HUES6 (cell line): ENCODE results near the gene MICAL1.

Experiments
- H3K27ac ChIP-seq: 2 replicates; pipeline ENCODE4 v1.7.0; 2013; ENCODE audit warnings: low read depth, mild to moderate bottlenecking, low read length, inconsistent platforms
- H3K27me3 ChIP-seq: 2 replicates; pipeline ENCODE4 v1.6.1; 2013; ENCODE audit warnings: low read length; ENCODE audit not compliant: control insufficient read depth, insufficient read depth
- H3K36me3 ChIP-seq: 2 replicates; pipeline ENCODE4 v1.6.1; 2013; ENCODE audit warnings: low read length; ENCODE audit not compliant: control insufficient read depth, insufficient read depth
- H3K4me1 ChIP-seq: 2 replicates; pipeline ENCODE4 v1.6.1; 2013; ENCODE audit warnings: low read length; ENCODE audit not compliant: control insufficient read depth, insufficient read depth
- H3K4me3 ChIP-seq: 2 replicates; pipeline ENCODE4 v1.5.1; 2013; ENCODE audit warnings: low read depth, low read length
- H3K9ac ChIP-seq: one replicate; pipeline ENCODE4 v1.6.1; 2013; ENCODE audit warnings: mild to moderate bottlenecking, low read length
- H3K9me3 ChIP-seq: 2 replicates; pipeline ENCODE4 v1.6.1; 2013; ENCODE audit warnings: low read depth, low read length; ENCODE audit not compliant: control insufficient read depth, insufficient read depth

The MICAL1 gene

GRCh38 chr6:109485266-109485935 is 29.8 kb upstream of the MICAL1 start:
- Histone ChIP-seq H3K4me3 (no peak overlapping the region), H3K27ac (no peak overlapping the region), H3K9ac (no peak overlapping the region), H3K4me1 (peaks cover 19% of the 10 kb centered on the region), H3K9me3 (no peaks in the 10 kb centered on the region), H3K27me3 (peaks cover 9% of the 10 kb centered on the region; the same call in 1 of the 2 replicates), H3K36me3 (peaks cover 17% of the 10 kb centered on the region)

GRCh38 chr6:109484122-109484521 is 28.6 kb upstream of the MICAL1 start:
- H3K27me3 ChIP-seq, result peaks cover 9% of the 10 kb centered on the region; the same call in 1 of the 2 replicates
- H3K4me1 ChIP-seq, result peaks cover 21% of the 10 kb centered on the region
- H3K9ac ChIP-seq, result no peak overlapping the region
- H3K4me3 ChIP-seq, result peak overlapping the region; percentile 75
- H3K36me3 ChIP-seq, result peaks cover 23% of the 10 kb centered on the region
- no peak overlapping the region for H3K27ac ChIP-seq
- H3K9me3 ChIP-seq, result no peaks in the 10 kb centered on the region

DNA sequence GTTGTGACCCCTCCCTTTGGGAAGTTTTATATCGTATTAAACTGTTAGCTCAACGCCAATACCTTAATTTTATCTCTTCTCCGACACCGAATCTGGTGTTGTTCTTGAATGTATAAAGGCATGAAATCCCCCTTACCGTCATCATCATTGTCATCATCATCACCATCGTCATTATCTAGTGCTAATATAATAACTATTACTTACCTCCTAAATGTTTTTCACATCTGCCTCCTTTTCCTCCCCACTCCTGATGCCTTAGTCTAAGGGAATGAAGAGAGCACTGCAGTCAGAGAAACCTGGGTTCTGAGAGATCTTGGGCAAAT is 28.1 kb upstream of the MICAL1 start:
- Histone ChIP-seq H3K9ac (no peak overlapping the region), H3K27ac (no peak overlapping the region), H3K4me3 (peak overlapping the region; percentile 75), H3K9me3 (no peaks in the 10 kb centered on the region), H3K27me3 (peaks cover 9% of the 10 kb centered on the region; the same call in 1 of the 2 replicates), H3K4me1 (peaks cover 23% of the 10 kb centered on the region), H3K36me3 (peaks cover 23% of the 10 kb centered on the region)

GRCh38 chr6:109482905-109483734 is 27.5 kb upstream of the MICAL1 start, which contains the start of gene ZBTB24:
Gene ZBTB24, minus strand, starts transcription at chr6:109483219. Its CDS starts 1,193 bp downstream, at chr6:109482026.
- H3K4me3 ChIP-seq, result peak within 1 kb of the TSS; percentile 99
- H3K4me1 ChIP-seq, result peaks cover 23% of the 10 kb centered on the region
- H3K36me3 ChIP-seq, result peaks cover 23% of the 10 kb centered on the region
- H3K9me3 ChIP-seq, result no peaks in the 10 kb centered on the region
- H3K27me3 ChIP-seq, result peaks cover 9% of the 10 kb centered on the region; the same call in 1 of the 2 replicates
- peak within 1 kb of the TSS; percentile 73; the same call in 1 of the 2 replicates for H3K27ac ChIP-seq
- peak within 1 kb of the TSS; percentile 75 for H3K9ac ChIP-seq

DNA sequence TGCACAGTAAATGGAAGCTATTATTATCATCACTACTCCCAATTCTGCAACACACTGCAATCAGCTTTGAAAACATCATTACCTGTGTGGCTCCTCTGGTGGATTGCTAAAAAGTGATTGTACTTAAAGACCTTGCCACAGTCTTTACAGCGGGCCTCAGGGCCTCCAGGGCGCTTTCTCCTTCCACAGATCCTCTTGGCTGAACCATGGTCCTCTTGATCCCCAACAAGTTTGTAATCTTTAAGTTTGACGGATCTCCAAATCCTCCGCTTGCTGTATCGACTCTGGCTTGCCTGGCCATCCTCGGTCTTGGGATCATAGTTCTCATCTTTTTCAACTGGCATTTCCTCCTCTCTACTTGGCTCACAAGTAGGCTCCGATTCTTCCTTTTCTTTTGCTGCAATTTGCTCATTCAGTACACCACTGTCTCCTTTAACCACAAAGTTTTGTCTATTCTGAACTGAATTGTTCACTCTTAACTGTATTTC is 25.5 kb upstream of the MICAL1 start:
- Histone ChIP-seq H3K9ac (no peak overlapping the region), H3K27ac (no peak overlapping the region), H3K27me3 (peaks cover 9% of the 10 kb centered on the region; the same call in 1 of the 2 replicates), H3K4me1 (peaks cover 29% of the 10 kb centered on the region), H3K4me3 (peak overlapping the region; percentile 38), H3K9me3 (no peaks in the 10 kb centered on the region), H3K36me3 (peaks cover 38% of the 10 kb centered on the region)

GRCh38 chr6:109478841-109479624 is 23.5 kb upstream of the MICAL1 start:
- H3K27me3 ChIP-seq, result peaks cover 1% of the 10 kb centered on the region; the same call in 1 of the 2 replicates
- H3K9ac ChIP-seq, result no peak overlapping the region
- H3K4me3 ChIP-seq, result peak overlapping the region; percentile 20
- H3K9me3 ChIP-seq, result no peaks in the 10 kb centered on the region
- peaks cover 55% of the 10 kb centered on the region for H3K36me3 ChIP-seq
- peaks cover 29% of the 10 kb centered on the region for H3K4me1 ChIP-seq
- no peak overlapping the region for H3K27ac ChIP-seq

- no peaks in the 10 kb centered on the region for H3K27me3 ChIP-seq
- peak overlapping the region; percentile 1; the same call in 1 of the 2 replicates for H3K4me3 ChIP-seq
- no peaks in the 10 kb centered on the region for H3K9me3 ChIP-seq
- H3K4me1 ChIP-seq, result peaks cover 29% of the 10 kb centered on the region
- no peak overlapping the region for H3K27ac ChIP-seq
- peaks cover 62% of the 10 kb centered on the region for H3K36me3 ChIP-seq
- no peak overlapping the region for H3K9ac ChIP-seq
These were observed 22.7 kb upstream of the MICAL1 start for GRCh38 chr6:109478222-109478805.

GRCh38 chr6:109477725-109478124 is 22.2 kb upstream of the MICAL1 start:
- no peaks in the 10 kb centered on the region for H3K9me3 ChIP-seq
- H3K4me1 ChIP-seq, result peaks cover 29% of the 10 kb centered on the region
- no peak overlapping the region for H3K9ac ChIP-seq
- no peaks in the 10 kb centered on the region for H3K27me3 ChIP-seq
- no peak overlapping the region for H3K27ac ChIP-seq
- H3K4me3 ChIP-seq, result peak overlapping the region; percentile 1; the same call in 1 of the 2 replicates
- peaks cover 68% of the 10 kb centered on the region for H3K36me3 ChIP-seq

DNA sequence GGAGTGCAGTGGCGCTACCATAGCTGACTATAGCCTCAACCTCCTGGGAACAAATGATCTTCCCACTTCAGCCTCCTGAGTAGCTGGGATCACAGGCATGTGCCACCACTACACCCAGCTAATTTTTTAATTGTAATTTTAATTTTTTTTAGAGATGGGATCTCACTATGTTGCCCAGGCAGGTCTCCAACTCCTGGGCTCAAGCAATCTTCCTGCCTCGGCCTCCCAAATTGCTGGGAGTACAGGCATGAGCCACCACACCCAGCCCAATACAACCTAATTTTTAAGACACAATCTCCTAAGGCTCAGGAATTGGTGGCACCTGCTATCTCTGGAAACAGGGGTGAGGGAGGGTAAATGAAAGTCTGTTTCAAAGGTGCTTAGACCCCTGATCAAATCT is 21.6 kb upstream of the MICAL1 start:
- Histone ChIP-seq H3K9ac (no peak overlapping the region), H3K4me1 (peaks cover 29% of the 10 kb centered on the region), H3K27me3 (no peaks in the 10 kb centered on the region), H3K4me3 (no peak overlapping the region), H3K27ac (no peak overlapping the region), H3K9me3 (no peaks in the 10 kb centered on the region), H3K36me3 (peaks cover 73% of the 10 kb centered on the region)

DNA sequence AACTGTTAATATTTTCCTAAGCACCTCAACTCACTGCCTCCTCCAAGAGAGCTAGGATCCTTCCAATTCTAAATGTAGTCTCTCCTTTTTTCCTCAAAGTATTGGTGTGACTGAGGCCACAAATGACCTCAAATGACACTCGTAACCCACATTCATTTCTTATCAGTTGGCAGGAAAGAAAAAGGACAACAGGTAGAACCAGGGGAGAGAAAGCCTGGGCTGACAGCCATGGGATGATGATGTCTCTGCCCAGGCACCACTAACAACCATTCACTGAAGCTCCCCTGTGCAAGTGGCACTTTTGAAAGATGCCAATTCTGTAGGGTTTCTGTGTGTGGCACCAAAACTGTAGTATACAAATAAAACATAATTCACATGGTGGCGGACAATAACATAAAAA is 20.1 kb upstream of the MICAL1 start:
- no peak overlapping the region for H3K4me3 ChIP-seq
- H3K27me3 ChIP-seq, result no peaks in the 10 kb centered on the region
- peaks cover 14% of the 10 kb centered on the region for H3K4me1 ChIP-seq
- peaks cover 74% of the 10 kb centered on the region for H3K36me3 ChIP-seq
- H3K9me3 ChIP-seq, result no peaks in the 10 kb centered on the region
- H3K9ac ChIP-seq, result no peak overlapping the region
- no peak overlapping the region for H3K27ac ChIP-seq
